HG02610 (cell line): ENCODE measurements around the gene BRD1.
A peak's percentile ranks its signal among the peaks of the same experiment; 100 is the strongest.
"Not testable (repeated sequence)": the region's sequence is repeated elsewhere in the genome, so short reads cannot be mapped to it uniquely, and the experiment has no call there.

Experiments used
- ATAC-seq: cut with Tn5 transposase; IDR thresholded peaks from one replicate; pipeline ENCODE4 v1.9.1; 2021; ENCODE audit warnings: mild to moderate bottlenecking, moderate library complexity; ENCODE audit not compliant: unreplicated experiment

The BRD1 gene

DNA sequence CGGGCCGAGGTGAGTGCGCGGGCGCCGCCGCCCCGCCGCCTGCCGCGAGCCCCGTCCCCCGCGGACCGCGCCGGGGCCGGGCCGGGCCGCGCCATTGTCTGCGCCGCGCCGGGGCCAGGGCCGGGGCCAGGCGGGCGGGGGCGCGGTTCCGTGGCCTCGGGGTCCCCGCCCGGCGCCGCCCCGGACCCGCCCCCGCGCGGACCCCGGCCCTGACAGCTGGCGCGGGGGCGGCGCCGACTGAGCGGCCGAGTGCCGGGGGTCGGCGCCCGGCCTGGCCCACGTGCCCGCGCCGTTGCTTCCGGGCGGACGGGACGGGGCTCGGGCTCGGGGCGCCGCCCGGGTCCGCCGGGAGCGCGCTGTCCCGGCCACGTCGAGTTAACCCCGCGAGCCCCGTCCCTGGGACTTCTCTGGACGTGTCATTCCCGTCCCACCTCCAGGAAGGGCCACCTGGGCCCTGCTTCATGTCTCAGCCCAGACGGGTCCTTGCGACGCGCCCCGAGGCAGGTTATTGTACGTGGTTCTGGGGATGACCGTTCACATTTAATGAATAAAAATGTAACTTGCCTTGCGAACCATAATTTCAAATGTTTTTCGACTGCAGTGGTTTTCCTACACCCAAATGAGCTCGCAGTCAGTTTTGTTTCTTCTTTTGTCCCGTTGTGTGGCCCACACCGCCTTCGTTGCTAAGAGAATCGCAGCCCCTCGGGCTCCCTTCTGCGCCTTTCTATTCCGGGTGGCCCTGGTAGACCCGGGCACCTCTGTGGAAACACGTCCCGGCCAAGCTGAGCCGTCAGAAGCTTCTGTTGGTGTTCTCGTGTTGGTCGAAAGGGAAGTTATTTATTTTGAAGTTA lies 26.5 kb upstream of the BRD1 start:
- peak; percentile 23 for ATAC-seq

GRCh38 chr22:49852898-49853894 lies 25.5 kb upstream of the BRD1 start, which contains the start of gene ZBED4:
Gene ZBED4 (plus strand): TSS chr22:49853844. CDS start chr22:49883663, 29,819 bp downstream.
- peak; percentile 73 for ATAC-seq

DNA sequence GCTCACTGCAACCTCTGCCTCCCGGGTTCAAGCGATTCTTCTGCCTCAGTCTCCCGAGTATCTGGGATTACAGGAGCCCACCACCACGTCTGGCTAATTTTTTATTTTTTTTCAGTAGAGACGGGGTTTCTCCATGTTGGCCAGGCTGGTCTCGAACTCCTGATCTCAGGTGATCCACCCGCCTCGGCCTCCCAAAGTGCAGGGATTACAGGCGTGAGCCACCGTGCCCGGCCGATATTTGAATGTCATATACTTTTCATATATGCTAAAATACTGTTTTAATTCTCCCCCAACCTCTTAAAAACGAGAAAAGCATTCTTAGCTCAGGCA lies 24.9 kb upstream of the BRD1 start:
- not testable (repeated sequence) for ATAC-seq

DNA sequence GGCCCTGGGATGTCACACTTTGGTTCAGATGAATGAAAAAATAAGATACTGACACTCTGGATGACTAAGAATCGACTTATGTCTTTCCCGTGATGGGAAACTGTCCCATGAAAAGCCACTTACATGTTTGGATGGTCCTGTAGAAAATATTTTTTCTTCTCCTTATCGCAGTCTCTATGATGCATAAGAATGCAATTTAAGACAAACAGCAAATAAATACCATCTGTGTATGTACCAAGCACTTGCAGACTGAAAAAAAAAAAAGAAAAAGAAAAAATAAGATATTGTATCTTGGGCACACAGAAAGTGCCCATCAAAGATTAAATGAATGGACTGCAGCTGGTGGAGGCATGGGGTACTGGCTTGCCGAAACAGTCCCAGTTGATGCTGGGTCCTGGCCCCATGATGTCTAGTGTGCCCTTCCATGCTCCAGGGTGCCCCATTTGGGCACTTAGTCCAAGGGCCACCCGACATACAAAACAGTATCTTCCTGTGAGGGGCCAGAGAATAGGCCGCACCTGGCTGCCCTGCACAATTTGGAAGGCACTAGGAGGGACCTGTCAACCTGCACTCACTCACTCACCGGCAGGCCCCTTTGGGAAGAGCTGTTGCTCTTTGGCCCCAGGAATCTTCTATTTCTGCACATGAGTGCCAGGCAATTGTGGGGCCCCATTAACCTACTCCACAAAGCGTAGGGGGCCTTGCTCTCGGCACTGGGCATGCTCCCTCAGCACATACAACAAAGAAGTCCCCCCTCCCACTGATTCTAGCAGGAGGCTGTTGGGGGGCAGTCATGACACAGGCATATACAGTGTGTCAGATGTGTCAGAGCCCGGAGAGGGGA lies 23.5 kb upstream of the BRD1 start:
- no peak for ATAC-seq

GRCh38 chr22:49850021-49850911 lies 22.6 kb upstream of the BRD1 start:
- ATAC-seq = no peak

- ATAC-seq = no peak
Measured at GRCh38 chr22:49849161-49850020, 21.7 kb upstream of the BRD1 start.

- no peak for ATAC-seq
Measured at GRCh38 chr22:49848690-49849160, 21.1 kb upstream of the BRD1 start.

DNA sequence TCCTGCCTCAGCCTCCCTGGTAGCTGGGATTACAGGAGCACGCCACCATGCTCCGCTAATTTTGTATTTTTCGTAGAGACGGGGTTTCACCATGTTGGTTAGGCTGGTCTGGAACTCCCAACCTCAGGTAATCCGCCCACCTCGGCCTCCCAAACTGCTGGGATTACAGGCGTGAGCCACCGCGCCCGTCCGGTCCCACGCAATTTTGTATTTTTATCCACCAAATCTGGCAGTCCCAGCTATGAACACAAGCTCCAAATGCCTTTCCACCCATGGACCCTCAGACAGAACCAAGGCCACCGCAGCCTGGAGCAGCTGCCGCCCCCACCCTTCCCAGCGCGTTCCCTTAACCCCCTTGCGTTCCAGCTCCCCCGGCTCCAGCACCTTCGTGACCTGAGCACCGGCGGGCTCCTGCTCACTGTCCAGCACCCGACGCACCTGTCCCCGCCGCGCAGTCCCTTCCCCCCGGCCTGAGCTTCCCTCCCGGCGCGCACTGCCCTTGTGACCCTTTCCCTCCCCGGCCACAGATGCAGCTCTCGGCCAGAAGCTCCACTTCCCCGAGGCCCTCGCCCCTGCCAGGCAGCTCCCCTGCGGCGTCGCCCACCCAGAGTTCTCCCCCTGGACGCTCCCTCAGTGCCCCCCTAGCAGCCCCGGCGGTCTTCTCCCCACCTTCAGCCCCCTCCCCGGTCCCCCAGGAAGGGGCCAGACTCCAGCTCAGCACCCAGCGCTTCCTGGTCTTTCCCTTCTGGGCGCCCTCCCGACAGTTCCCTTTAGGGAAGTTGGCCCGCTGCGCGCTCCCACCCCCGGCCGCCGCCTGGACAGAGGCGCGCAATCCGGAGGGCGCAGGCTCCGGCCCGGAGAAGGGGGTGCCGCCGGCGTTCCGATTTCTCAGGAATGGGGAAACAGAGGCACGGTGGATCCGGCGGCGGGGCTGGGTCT lies 20.3 kb upstream of the BRD1 start:
- ATAC-seq = no peak

DNA sequence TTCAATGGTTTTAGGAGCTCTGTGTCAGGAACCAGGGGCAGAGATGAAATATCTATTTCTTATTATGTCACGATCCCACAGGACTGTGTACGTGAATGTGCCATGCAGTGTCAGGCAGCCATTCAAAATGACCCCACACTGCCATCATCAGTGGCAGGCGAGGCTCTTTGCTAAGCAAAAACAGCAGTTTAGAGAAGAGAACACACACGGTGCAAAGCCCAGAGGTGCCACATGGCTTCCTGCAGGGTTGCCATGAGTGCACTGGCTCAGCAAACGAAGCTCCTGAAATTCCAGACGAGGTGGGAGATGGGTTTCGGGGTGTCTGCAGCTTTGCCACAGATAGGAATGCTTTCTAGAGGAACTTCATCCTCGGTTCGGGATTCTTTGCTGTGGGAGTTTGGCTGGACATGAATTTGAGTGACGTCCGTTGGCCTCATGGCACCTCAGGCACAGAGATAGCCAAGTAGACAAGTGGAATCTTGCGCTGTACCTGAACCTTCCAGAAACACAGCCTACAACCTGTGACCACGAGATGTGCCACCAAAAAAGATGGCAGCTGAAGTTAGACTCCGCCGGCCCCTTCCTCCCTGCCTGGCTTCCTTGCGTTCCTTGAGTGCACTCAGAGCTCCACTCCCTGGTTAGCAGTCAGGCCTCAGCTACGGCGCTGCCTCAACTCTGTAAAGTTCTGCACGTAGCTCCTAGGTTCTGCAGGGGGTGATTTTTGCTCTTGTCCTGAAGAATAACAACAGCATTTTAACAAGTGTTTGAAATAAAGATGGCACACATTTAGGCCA lies 18.2 kb upstream of the BRD1 start:
- ATAC-seq = no peak

GRCh38 chr22:49845241-49845640 lies 17.6 kb upstream of the BRD1 start:
- no peak for ATAC-seq

DNA sequence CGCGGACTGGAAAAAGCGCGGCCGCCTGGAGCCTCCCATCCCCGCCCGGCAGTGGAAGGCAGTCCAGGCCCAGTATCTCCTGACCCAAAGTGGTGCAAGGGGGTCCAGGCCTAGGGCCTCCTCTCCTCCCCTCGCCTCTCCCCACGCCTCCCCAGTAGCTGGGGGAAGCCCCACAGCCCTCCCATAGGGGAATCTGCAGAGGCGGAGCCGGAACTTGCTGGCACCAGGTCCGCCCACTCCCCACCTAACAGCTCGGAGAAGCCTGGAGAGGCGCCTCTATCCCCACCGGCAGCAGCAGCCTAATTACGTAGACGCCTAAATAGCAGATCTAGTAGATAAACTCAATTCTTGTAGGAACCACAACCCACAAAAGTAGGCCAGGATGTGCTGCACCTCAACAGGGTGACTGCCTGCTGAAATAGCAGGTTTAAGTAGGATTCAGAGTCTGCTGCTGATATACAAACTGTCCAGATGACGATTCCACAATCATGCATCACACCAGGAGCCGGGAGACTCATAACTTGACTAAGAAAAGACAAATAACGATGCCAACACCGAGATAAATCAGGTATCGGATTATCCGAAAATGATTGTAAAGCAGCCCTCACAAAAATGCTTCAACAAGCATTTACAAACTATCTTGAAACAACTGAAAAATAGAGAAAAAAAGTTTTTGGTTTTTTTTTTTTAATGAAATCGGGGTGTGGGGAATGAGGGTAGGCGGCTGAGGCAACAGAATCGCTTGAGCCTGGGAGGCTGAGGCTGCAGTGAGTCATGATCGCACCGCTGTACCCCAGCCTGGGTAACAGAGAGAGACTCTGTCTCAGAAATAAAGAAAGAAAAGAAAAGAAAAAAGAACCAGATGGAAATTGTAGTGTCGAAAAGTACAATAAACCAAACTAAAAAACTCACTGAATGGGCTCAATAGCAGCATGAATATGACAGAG lies 11.4 kb upstream of the BRD1 start:
- ATAC-seq = no peak

DNA sequence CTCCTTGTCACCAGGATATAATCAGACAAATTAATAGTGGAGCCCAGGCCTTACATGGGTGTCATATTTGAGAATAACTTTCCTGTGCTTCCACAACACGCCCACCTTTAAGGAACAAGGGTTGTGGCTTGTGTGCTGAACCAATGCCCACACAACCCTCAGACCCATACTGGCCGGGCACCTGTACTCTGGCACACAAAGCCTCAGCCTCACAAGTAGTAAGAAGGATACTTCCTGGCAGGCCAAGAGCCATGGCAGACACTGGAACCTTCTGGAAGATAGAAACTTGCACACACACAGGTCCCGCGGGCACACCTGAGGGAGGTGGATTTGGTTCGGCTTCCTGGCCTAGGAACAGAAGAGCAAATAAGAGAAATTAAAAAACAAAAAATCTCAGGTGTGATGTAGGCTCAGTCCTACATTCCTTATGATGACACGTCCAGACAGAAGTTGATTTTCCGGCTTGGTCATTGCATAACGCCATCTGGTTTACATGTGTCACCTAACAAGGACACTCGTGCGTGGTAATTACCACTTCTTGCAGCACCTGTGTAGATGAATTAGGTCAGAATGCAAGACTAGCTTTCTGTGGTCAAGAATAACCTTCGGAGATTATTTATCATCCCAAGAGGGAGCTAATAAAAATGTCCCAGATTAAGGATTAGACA lies 5.8 kb upstream of the BRD1 start:
- ATAC-seq = no peak

- no peak for ATAC-seq
Measured at GRCh38 chr22:49829044-49829853, 1.6 kb upstream of the BRD1 start.

DNA sequence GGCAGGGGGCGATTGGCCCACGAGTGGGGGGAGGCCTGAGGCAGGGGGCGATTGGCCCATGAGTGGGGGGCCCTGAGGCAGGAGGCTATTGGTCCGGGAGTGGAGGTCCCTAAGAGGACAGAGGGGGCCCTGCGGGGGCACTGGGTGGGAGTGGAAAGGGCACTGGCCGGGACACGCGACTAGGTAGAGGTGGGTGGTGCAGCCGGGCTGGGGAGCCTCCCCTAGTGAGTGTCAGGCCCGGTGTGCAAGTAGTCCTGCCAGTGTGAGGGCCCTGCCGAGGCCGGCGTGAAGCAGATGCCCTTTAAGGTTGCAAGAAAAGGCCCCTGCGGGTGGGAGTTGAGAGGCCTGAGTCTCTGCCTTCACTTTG lies 909 bp upstream of the BRD1 start:
- no peak for ATAC-seq
